Activated T-helper 9 cell treated with anti-CD3 and anti-CD28 coated beads, Interleukin-2, amount 50 U/mL, for 16 hours (primary cell): Measurements from ENCODE around the gene SLAIN2.
"Not testable (repeated sequence)": the region's sequence is repeated elsewhere in the genome, so short reads cannot be mapped to it uniquely, and the experiment has no call there.

Experiments used
- DNase-seq: peaks from one replicate; pipeline ENCODE4 v3.0.0-alpha.2; 2020; ENCODE audit warnings: low read depth

SLAIN2 gene

GRCh38 chr4:48340965-48341775 lies at the start of gene SLAIN2:
Gene SLAIN2 (plus strand): TSS chr4:48341529. CDS start chr4:48341740, 211 bp downstream.
- DNase-seq = peak; percentile 96

DNA sequence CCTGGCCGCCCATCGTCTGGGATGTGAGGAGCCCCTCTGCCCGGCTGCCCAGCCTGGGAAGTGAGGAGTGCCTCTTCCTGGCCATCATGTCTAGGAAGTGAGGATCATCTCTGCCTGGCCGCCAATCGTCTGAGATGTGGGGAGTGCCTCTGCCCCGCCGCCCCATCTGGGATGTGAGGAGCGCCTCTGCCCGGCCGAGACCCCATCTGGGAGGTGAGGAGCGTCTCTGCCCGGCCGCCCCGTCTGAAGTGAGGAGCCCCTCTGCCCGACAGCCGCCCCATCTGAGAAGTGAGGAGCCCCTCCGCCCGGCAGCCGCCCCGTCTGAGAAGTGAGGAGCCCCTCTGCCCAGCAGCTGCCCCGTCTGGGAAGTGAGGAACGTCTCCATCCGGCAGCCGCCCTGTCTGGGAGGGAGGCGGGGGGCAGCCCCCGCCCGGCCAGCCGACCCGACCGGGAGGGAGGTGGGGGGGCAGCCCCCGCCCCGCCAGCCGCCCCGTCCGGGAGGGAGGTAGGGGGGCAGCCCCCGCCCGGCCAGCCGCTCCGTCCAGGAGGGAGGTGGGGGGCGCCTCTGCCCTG lies 49.0 kb upstream of the SLAIN2 start:
- DNase-seq = not testable (repeated sequence)

- no peak for DNase-seq
Measured at GRCh38 chr4:48295116-48295515, 46.2 kb upstream of the SLAIN2 start.

GRCh38 chr4:48296365-48296764 lies 45.0 kb upstream of the SLAIN2 start:
- no peak for DNase-seq

DNA sequence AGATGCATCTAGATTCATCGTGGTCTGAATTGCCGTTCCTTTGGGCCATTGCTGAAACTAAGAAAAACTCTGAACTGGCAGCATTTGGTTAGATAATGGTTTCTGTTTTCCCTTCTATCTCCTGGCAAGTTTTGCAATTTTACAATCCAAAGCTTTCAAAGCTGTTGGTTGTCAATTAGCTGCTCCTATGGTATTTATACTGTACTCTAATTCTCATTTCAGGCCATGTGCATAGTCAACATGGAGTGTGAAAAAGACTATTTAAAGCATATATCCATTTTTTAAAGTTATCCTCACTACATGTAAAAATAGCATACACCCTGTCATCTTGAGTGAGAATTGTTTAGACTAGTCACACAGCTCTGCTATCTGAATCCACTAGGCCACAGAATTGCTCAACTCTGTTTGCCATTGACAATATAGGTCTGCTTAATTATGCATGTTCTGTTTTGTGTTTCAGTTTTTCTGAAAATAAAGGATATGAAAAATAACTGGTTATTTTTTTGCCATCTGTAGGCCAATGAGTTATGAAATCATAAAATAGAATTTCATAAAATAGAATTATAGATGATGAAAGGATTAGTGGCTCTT lies 44.0 kb upstream of the SLAIN2 start:
- no peak for DNase-seq

DNA sequence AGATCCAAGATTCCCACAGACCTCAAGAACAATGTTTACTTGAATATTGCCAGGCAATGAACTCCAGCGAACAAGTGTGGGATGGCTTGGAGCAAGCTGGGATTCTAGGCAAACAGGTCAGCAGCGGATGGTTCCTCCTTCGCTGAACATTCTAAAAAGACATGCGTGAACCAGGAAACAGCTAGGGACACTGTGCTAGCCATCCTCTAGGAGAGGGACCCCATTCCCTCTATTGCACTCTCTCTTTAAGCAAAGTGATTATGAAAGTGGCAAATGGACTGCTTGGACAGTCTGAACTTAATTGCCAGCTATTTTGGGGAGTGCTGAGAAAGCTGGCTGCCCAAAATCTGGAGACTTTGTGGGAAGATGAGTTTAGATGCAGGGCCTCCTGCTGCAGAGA lies 41.8 kb upstream of the SLAIN2 start:
- DNase-seq = no peak

DNA sequence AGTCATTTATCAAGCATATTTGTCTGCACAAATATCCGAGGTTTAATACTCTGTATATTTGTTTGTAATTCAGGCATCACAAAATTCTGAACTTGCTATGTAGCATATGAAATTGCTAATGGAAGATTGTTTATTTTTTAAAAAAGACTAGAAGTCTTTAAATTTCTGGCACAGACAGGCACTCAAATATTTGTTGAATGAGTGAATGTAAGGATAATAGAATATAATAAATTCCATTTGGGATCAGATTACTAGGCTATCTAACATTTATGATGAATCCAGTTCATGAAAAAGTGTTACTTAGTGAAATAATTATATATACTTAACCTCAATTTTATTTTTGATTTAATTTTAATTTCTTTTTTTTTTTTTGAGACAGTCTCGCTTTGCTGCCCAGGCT lies 41.3 kb upstream of the SLAIN2 start:
- DNase-seq = no peak

GRCh38 chr4:48305508-48305907 lies 35.8 kb upstream of the SLAIN2 start:
- no peak for DNase-seq

DNA sequence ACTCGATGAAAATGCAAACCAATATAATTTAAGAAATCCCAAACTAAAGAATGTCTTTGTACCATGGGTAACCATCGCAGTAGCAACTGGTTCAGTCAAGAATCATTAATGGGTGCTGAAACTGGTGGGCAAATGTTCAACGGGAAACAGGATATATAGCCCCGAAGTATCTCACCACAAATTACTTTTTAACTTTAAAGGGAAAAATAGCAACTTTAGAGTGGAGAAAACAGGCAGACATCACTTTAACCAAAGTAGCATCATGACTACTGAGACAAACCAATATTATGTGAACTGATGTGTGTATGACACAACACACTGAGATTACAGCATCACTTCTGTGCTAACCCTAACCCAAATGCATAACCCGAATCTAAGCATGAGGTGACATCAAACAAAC lies 33.8 kb upstream of the SLAIN2 start:
- DNase-seq = no peak

DNA sequence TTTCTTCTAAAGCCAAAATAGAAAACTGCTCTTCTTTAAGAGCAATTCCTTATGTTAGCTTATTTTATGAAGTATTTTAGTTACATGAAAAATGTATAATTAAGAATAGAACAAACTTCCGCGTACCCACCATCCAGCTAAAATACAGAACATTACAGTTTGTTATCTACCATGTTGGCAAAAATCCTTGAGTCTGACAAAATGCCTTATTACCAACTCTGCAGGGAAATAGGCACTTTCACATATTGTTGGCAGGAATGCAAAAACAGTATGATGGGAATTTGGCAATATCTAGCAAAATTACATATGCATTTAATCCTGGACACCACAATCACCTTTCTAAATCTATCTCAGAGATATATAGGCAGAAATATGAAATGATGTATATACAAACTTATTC lies 32.4 kb upstream of the SLAIN2 start:
- DNase-seq = no peak

GRCh38 chr4:48311896-48312295 lies 29.4 kb upstream of the SLAIN2 start:
- no peak for DNase-seq

DNA sequence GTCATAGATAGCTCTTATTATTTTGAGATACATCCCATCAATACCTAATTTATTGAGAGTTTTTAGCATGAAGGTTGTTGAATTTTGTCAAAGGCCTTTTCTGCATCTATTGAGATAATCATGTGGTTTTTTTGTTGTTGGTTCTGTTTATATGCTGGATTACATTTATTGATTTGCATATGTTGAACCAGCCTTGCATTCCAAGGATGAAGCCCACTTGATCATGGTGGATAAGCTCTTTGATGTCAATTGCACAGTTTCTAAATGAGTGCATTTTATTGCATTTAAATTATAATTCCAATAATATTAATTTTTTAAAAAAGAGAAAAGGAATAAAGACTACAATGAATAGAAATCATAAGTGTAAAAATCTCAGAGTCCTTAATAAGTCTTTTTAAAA lies 26.6 kb upstream of the SLAIN2 start:
- DNase-seq = not testable (repeated sequence)

DNA sequence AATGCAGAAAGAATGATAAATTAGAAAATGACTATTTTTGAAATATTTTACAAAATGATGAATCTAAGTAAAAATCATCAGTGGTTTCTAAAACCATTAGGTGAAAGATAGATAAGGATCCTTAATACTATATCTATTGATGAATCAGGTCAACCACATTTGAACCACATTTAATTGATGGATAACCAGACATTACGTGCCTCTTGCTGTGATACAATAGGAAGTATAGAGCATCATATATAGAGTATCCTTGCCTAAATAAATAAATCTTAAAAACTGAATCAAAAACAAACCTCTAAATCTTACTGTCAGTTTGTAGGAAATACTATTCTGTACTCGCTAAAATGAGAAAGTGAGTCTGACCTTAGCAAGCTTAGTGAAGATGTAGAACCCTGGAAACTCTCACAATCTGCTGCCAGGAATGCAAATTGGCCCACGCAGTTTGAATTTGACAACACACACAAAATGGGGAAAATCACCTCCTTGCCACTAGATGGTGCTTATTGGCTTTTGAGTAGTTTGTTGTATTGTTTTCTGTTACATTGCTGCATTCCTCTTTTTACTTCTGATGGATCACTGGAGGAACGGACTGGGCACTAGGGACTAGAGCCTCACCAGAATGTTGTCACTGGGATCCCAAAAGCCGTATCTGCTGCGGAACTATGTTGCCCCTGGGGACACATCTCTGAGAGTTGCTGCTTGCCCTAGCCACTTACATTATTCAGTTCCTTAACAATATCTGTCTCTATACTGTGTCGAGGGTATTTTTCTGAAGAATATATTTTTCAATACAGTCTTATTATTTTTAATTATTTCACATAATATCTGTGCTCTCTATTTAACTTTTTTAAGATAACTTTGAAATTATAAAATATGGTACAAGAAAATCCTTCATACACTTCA lies 25.4 kb upstream of the SLAIN2 start:
- DNase-seq = no peak

GRCh38 chr4:48321312-48321711 lies 20.0 kb upstream of the SLAIN2 start:
- DNase-seq = no peak

DNA sequence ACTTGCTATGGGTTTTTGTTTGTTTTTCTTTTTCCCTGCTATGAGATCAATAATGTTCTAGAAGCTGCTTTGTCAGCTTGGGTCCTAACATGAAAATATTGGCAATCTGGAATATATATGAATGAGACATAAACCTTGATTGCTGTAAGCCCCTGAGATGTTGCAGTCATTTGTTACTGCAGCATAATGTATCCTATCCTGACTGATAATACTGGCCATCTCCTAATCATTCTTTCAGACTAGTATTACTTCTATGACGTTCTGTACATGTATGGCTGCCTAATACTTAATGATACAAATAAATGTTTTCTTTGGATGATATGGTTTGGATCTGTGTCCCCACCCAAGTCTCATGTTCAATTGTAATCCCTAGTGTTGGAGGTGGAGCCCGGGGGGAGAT lies 19.3 kb upstream of the SLAIN2 start:
- DNase-seq = no peak

GRCh38 chr4:48324281-48324680 lies 17.0 kb upstream of the SLAIN2 start:
- no peak for DNase-seq

DNA sequence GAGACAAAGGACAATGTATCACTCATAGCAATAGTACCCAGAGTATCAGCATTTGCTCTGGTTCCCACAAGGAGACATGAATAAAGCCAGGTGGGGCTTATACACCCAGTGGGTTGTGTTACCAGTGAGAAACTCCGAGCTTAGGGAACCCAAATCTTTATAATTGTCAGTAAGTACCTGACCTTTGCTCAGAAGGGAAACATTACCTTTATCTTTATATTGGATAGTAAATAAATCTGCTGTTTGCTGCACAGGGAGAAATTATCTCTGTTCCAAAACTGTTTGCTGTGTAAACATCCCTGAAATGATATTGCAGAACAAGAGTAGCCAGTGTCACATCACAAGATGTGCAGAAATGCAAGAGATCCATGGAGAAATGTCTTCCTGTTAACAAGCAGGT lies 12.1 kb upstream of the SLAIN2 start:
- no peak for DNase-seq

DNA sequence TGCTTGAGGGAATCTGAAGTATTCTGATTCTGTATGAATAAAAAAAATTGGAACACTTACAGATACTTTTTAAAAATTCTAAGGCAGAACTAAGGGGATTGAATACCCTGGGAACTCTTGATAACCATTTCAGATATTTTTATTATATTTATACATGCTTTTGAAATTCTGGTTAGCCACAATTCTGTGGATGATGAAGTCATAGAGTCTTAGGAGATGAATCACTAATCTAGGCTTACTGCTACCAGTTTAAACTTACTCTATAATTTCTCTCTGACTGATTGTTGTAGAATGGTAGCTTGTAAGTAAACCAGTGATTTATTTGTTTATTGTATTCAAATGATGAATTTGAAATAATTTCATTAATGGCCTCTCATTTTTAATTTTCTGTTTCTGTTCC lies 11.4 kb upstream of the SLAIN2 start:
- DNase-seq = no peak

DNA sequence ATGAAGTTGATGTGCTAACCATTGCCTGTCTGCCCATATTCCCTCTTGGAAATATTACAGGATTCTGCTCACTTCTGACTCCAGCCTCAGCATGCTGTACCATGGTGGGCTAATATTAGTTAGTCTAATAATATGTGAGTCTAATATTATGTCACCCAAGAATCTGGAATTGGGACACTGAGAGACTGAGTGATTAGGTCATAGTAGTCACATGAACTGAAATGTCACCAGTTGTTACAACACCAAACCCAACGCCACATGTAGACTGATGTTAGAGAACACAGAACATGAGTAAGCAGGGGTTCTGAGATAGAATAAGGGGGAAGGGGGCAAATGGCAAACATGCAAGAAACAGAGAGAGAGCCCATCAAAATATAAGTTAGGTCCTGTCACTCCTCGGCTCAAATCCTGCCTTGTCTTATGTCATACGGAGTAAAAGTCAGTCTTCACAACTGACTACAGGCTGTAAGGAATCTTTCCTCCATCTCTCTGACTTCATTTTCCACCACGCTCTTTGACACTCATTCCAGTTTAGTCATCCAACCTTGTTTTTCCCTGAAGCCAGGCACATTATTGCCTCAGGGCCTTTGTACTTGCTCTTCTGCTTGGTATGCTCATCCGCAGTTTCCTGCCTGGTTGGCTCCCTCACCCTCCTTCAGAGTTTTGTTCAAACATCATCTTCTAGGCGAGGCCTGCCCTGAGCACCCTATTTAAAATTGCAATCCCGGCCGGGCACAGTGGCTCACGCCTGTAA lies 9.6 kb upstream of the SLAIN2 start:
- no peak for DNase-seq

DNA sequence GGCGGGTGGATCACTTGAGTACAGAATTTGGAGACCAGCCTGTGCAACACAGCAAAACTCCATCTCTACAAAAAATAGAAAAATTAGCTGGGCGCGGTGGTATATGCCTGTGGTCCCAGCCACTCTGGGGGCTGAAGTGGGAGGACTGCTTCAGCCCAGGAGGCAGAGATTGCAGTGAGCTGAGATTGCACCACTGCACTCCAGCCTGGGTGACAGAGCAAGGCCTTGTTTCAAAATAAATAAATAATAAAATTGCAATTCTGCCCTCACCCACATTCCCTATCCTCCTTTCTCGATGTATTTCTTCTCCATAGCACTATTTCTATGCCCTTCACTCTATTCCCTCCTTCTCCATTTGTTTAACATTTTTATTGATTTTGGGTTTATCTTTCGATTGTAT lies 8.7 kb upstream of the SLAIN2 start:
- no peak for DNase-seq

DNA sequence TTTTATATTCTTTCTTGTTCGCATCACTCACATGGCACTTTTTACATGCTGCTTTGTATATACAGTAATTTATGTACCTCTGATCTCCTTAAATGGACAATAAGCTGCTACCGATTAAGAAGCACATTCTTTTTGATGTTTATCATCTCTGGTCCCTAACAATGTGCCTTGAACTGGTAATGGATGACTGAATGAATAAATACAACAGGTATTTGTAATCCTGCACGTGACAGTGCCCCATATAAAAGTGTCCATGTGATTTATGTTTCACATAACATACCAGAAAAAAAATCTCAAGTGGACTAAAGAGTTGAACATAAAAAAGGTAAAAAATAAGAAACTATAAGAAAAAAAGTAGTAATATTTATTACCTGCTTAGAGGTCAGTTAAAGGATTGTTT lies 7.7 kb upstream of the SLAIN2 start:
- DNase-seq = no peak

GRCh38 chr4:48334236-48334635 lies 7.1 kb upstream of the SLAIN2 start:
- no peak for DNase-seq
